Liver (tissue), 3 donors: Measurements from ENCODE around the gene PM20D1.

Source experiments
- ATF3 ChIP-seq: IDR thresholded peaks from 2 replicates; pipeline ENCODE4 v1.6.1; 2016; ENCODE audit warnings: antibody characterized with exemption
- CTCF ChIP-seq: fragments of 150-350 bp; IDR thresholded peaks from 2 replicates; pipeline ENCODE4 v1.5.1; 2017; ENCODE audit warnings: improper control_type of control experiment, low read depth, low read length; ENCODE audit not compliant: missing input control
- EGR1 ChIP-seq, 2 donors: IDR thresholded peaks; 2 replicates each; pipeline ENCODE4 v1.6.1; 2016 to 2018; ENCODE audit warnings: antibody characterized with exemption in 2 of 2, low read depth in 2 of 2
- FOXA1 ChIP-seq: IDR thresholded peaks from 2 replicates; pipeline ENCODE4 v1.6.1; 2016; ENCODE audit warnings: antibody characterized with exemption
- GABPA ChIP-seq, 2 donors: IDR thresholded peaks in 1 of 2; conservative IDR thresholded peaks in 1 of 2; 2 replicates each; pipeline ENCODE4 v1.6.1; 2016; ENCODE audit warnings: antibody characterized with exemption in 2 of 2, mild to moderate bottlenecking in 1 of 2, moderate library complexity in 1 of 2
- JUND ChIP-seq, 2 donors: IDR thresholded peaks; 2 replicates each; pipeline ENCODE4 v1.6.1; 2016; ENCODE audit warnings: antibody characterized with exemption in 2 of 2
- MAX ChIP-seq: IDR thresholded peaks from 2 replicates; pipeline ENCODE4 v1.6.1; 2016; ENCODE audit warnings: antibody characterized with exemption
- RAD21 ChIP-seq, 2 donors: IDR thresholded peaks; 2 replicates each; pipeline ENCODE4 v1.6.1; 2016; ENCODE audit warnings: antibody characterized with exemption in 2 of 2, mild to moderate bottlenecking in 2 of 2
- REST ChIP-seq: IDR thresholded peaks from 2 replicates; pipeline ENCODE4 v1.6.1; 2016; ENCODE audit warnings: antibody characterized with exemption, mild to moderate bottlenecking
- RXRA ChIP-seq, 2 donors: IDR thresholded peaks; 2 replicates each; pipeline ENCODE4 v1.6.1; 2017 to 2018; ENCODE audit warnings: antibody characterized with exemption in 2 of 2, mild to moderate bottlenecking in 1 of 2
- SP1 ChIP-seq: IDR thresholded peaks from 2 replicates; pipeline ENCODE4 v1.6.1; 2018; ENCODE audit warnings: antibody characterized with exemption, mild to moderate bottlenecking
- TAF1 ChIP-seq: conservative IDR thresholded peaks from 2 replicates; pipeline ENCODE4 v1.6.1; 2016; ENCODE audit warnings: antibody characterized with exemption, mild to moderate bottlenecking
- YY1 ChIP-seq: IDR thresholded peaks from 2 replicates; pipeline ENCODE4 v1.6.1; 2016; ENCODE audit warnings: antibody characterized with exemption, mild to moderate bottlenecking
- ZBTB33 ChIP-seq: IDR thresholded peaks from 2 replicates; pipeline ENCODE4 v1.6.1; 2016; ENCODE audit warnings: antibody characterized with exemption
- donor health status: healthy.
- donor health status: healthy.

GRCh38 chr1:205785446-205785845 lies 64.5 kb downstream of the PM20D1 start:
- TF ChIP-seq CTCF (no peak), REST (no peak), RXRA (IDR thresholded peaks at IDR 0.05) (no peak), ATF3 (no peak), EGR1 (IDR thresholded peaks at IDR 0.05; ENCODE audit: low read depth in 2 of 2) (no peak), MAX (no peak), RAD21 (IDR thresholded peaks at IDR 0.05) (no peak), GABPA (IDR thresholded peaks at IDR 0.05 in 1 of 2, conservative IDR thresholded peaks at IDR 0.05 in 1 of 2) (no peak), TAF1 (no peak), YY1 (no peak), JUND (IDR thresholded peaks at IDR 0.05) (no peak), FOXA1 (no peak), ZBTB33 (no peak), SP1 (no peak)
